Neural progenitor cell (in vitro differentiated cells): ENCODE measurements around the gene NUAK2. TPM values are rescaled to one million over a fixed set of nuclear protein-coding genes. Genes with fewer than 3 reads are reported as not detected.

Source experiments
- DNase-seq: peaks from one replicate; pipeline ENCODE4 v3.0.0-alpha.2; 2016; ENCODE audit warnings: low spot score
- H2AFZ ChIP-seq: fragments of 200-600 bp; sonication (generic); replicated peaks from 2 replicates; pipeline ENCODE4 v1.6.1; 2016; ENCODE audit warnings: antibody characterized with exemption
- H3F3A ChIP-seq: fragments of 200-600 bp; sonication (generic); 2 replicates; pipeline ENCODE4 v1.6.1; 2016; ENCODE audit warnings: antibody characterized with exemption, low read depth
- H3K27ac ChIP-seq: fragments of 200-600 bp; sonication (generic); 2 replicates; pipeline ENCODE4 v1.5.1; 2016; ENCODE audit warnings: mild to moderate bottlenecking
- H3K27me3 ChIP-seq: fragments of 200-600 bp; sonication (generic); 2 replicates; pipeline ENCODE4 v1.6.1; 2016; ENCODE audit warnings: mild to moderate bottlenecking, moderate library complexity
- H3K36me3 ChIP-seq: fragments of 200-600 bp; sonication (generic); 2 replicates; pipeline ENCODE4 v1.5.1; 2016
- H3K4me1 ChIP-seq: fragments of 200-600 bp; sonication (generic); 2 replicates; pipeline ENCODE4 v1.6.1; 2016; ENCODE audit warnings: mixed run types
- H3K4me2 ChIP-seq: fragments of 200-600 bp; sonication (generic); 2 replicates; pipeline ENCODE4 v1.6.1; 2016
- H3K4me3 ChIP-seq: fragments of 200-600 bp; sonication (generic); 2 replicates; pipeline ENCODE4 v1.5.1; 2016
- H3K79me2 ChIP-seq: fragments of 200-600 bp; sonication (generic); 2 replicates; pipeline ENCODE4 v1.6.1; 2016; ENCODE audit warnings: low read depth
- H3K9ac ChIP-seq: fragments of 200-600 bp; sonication (generic); 2 replicates; pipeline ENCODE4 v1.6.1; 2016
- H3K9me3 ChIP-seq: fragments of 200-600 bp; sonication (generic); 2 replicates; pipeline ENCODE4 v1.5.1; 2016; ENCODE audit warnings: low read depth
- H4K20me1 ChIP-seq: fragments of 200-600 bp; sonication (generic); 2 replicates; pipeline ENCODE4 v1.6.1; 2016; ENCODE audit warnings: low read depth
- H3K27ac Mint-ChIP-seq: 3 replicates; pipeline ENCODE4 v1.8.0; 2021; ENCODE audit warnings: mixed read lengths
- H3K27me3 Mint-ChIP-seq: 2 replicates; pipeline ENCODE4 v1.8.0; 2022; ENCODE audit warnings: low read depth, mild to moderate bottlenecking, inconsistent platforms, moderate library complexity, mixed read lengths; ENCODE audit not compliant: insufficient read depth
- H3K36me3 Mint-ChIP-seq: 3 replicates; pipeline ENCODE4 v1.8.0; 2021; ENCODE audit warnings: mixed read lengths
- H3K4me1 Mint-ChIP-seq: 3 replicates; pipeline ENCODE4 v1.8.0; 2021; ENCODE audit warnings: mixed read lengths
- H3K4me3 Mint-ChIP-seq: 3 replicates; pipeline ENCODE4 v1.8.0; 2021; ENCODE audit warnings: mild to moderate bottlenecking, moderate library complexity, mixed read lengths
- H3K9me3 Mint-ChIP-seq: 3 replicates; pipeline ENCODE4 v1.8.0; 2020; ENCODE audit warnings: mixed read lengths
- EZH2 ChIP-seq: fragments of 200-600 bp; sonication (generic); IDR thresholded peaks from 2 replicates; pipeline ENCODE4 v1.6.1; 2017; ENCODE audit warnings: antibody characterized with exemption, mild to moderate bottlenecking, moderate library complexity
- EZH2phosphoT487 ChIP-seq: fragments of 200-600 bp; sonication (generic); IDR thresholded peaks from 2 replicates; pipeline ENCODE4 v1.6.1; 2017; ENCODE audit warnings: antibody characterized with exemption
- total RNA-seq: library from RNA; depleted of rRNA; stranded (reverse); fragments of >200 nt; gene quantifications from 2 replicates; pipeline ENCODE4 v1.2.3, GENCODE V29; 2015; ENCODE audit warnings: low replicate concordance
- TF ChIP-seq, protein P1 (sequence below): fragments of 200-600 bp; sonication (generic); IDR thresholded peaks from 2 replicates; pipeline ENCODE4 v1.5.1; 2017; ENCODE audit warnings: antibody characterized with exemption, mild to moderate bottlenecking

Gene NUAK2
- total RNA-seq, 1 donor from 2014 or later = 29.4 TPM

DNA sequence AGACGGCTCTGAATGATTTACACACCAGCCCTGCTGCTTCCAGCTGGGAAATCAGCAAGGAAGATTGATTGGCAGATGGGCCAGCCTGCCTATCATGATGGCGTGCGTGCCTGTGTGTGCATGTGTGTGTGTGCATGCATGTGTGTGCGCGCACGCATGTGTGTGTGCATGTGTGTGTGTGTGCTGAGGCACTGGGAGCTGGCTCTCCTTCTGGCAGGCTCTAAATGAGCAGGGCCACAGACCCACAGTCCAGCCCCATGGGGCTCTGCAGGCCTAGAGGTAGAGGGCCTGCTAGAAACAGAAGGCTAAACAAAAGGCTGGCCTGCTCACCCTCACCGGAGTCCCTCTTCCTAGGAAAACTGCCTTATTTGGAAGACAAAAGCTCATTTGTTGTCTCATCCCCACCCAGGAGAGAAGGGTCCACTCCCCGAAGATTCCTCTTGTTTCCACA is 29.2 kb upstream of the NUAK2 start:
- peak overlapping the region; percentile 75 for H3K27ac ChIP-seq

GRCh38 chr1:205350124-205350523 is 28.6 kb upstream of the NUAK2 start:
- H3K9me3 Mint-ChIP-seq = no peaks in the 10 kb centered on the region
- H3K27me3 ChIP-seq = peaks cover 19% of the 10 kb centered on the region
- no peaks in the 10 kb centered on the region for H3K36me3 ChIP-seq
- TF ChIP-seq EZH2phosphoT487 = no peak
- no peak for TF ChIP-seq EZH2
- H3K4me3 Mint-ChIP-seq = peak overlapping the region; percentile 50
- no peaks in the 10 kb centered on the region for H3K36me3 Mint-ChIP-seq
- no peak overlapping the region for H3K9ac ChIP-seq
- no peak overlapping the region for H2AFZ ChIP-seq
- peaks cover 3% of the 10 kb centered on the region for H4K20me1 ChIP-seq
- peaks cover 9% of the 10 kb centered on the region for H3K27me3 Mint-ChIP-seq
- no peak overlapping the region for H3K4me3 ChIP-seq
- peaks cover 73% of the 10 kb centered on the region for H3F3A ChIP-seq
- H3K27ac ChIP-seq = peak overlapping the region; percentile 75
- peak overlapping the region; percentile 85 for H3K27ac Mint-ChIP-seq
- no peaks in the 10 kb centered on the region for H3K79me2 ChIP-seq
- no peaks in the 10 kb centered on the region for H3K9me3 ChIP-seq
- H3K4me2 ChIP-seq = peak overlapping the region; percentile 66
- peaks cover 68% of the 10 kb centered on the region for H3K4me1 ChIP-seq
- DNase-seq = no peak
- peaks cover 77% of the 10 kb centered on the region for H3K4me1 Mint-ChIP-seq

More for the DNA sequence above, 29.2 kb upstream of the NUAK2 start:
- Mint-ChIP-seq H3K27me3 (peaks cover 9% of the 10 kb centered on the region), H3K9me3 (no peaks in the 10 kb centered on the region), H3K4me1 (peaks cover 82% of the 10 kb centered on the region), H3K4me3 (peak overlapping the region; percentile 50), H3K36me3 (no peaks in the 10 kb centered on the region), H3K27ac (peak overlapping the region; percentile 85)
- H3K79me2 ChIP-seq = no peaks in the 10 kb centered on the region
- H4K20me1 ChIP-seq = peaks cover 3% of the 10 kb centered on the region
- peaks cover 13% of the 10 kb centered on the region for H3K27me3 ChIP-seq
- no peak overlapping the region for H2AFZ ChIP-seq
- H3K9me3 ChIP-seq = no peaks in the 10 kb centered on the region
- peaks cover 74% of the 10 kb centered on the region for H3K4me1 ChIP-seq
- peak overlapping the region; percentile 66 for H3K4me2 ChIP-seq
- peaks cover 75% of the 10 kb centered on the region for H3F3A ChIP-seq
- no peaks in the 10 kb centered on the region for H3K36me3 ChIP-seq
- H3K4me3 ChIP-seq = no peak overlapping the region
- TF ChIP-seq, protein P1, sequence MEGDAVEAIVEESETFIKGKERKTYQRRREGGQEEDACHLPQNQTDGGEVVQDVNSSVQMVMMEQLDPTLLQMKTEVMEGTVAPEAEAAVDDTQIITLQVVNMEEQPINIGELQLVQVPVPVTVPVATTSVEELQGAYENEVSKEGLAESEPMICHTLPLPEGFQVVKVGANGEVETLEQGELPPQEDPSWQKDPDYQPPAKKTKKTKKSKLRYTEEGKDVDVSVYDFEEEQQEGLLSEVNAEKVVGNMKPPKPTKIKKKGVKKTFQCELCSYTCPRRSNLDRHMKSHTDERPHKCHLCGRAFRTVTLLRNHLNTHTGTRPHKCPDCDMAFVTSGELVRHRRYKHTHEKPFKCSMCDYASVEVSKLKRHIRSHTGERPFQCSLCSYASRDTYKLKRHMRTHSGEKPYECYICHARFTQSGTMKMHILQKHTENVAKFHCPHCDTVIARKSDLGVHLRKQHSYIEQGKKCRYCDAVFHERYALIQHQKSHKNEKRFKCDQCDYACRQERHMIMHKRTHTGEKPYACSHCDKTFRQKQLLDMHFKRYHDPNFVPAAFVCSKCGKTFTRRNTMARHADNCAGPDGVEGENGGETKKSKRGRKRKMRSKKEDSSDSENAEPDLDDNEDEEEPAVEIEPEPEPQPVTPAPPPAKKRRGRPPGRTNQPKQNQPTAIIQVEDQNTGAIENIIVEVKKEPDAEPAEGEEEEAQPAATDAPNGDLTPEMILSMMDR = no peak
- TF ChIP-seq EZH2phosphoT487 (no peak), EZH2 (no peak)
- DNase-seq = peak; percentile 66
- H3K9ac ChIP-seq = no peak overlapping the region

DNA sequence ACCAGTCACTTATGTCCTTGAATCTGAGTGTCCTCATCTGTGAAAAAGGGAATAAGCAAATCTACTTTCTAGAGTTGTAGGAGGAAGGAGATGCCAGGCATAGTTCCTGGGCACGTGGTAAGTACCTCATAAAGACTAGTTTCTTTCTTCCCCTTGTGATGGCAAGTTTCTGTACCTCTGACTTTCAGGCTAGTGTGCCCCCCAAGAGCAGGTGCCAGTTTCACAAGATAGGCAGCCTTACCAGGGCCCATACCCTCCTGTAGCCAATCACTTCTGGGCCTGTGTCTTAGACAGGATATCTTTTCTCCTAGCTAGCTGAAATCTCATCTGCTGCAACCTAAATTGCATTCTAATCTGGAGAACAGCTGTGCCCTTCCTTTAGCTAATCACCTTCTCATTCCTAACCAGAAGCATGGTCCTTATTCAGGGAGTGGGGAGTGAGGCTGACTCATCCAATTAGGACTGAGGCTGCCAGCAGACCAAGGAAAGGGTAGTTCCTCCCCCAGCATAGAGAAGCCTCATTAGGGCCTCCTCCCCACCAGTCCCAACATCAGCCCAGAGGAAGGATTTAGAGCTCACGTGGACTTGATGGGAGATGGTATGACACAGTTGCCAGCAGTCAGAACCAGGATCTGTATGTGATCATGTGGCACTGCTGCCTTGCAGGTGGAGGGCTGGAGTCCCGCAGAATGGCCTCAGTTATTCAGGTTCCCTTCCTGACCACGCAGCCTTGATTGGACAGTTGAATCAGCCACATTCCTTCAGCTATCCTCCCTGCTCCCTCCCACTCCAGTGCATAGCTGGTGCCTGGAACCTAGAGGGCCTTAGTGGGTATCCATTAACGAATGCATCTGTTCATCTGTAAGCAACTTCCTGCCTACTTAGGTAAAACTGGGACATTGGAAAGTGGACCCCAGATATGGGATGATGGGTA is 27.3 kb upstream of the NUAK2 start:
- H3F3A ChIP-seq = peaks cover 66% of the 10 kb centered on the region
- H3K4me3 ChIP-seq = no peak overlapping the region
- TF ChIP-seq EZH2 = no peak
- no peak for TF ChIP-seq EZH2phosphoT487
- TF ChIP-seq, protein P1 = no peak
- H3K36me3 Mint-ChIP-seq = no peaks in the 10 kb centered on the region
- peaks cover 8% of the 10 kb centered on the region for H4K20me1 ChIP-seq
- peaks cover 73% of the 10 kb centered on the region for H3K4me1 Mint-ChIP-seq
- H3K4me1 ChIP-seq = peaks cover 60% of the 10 kb centered on the region
- no peak overlapping the region for H3K27ac ChIP-seq
- no peaks in the 10 kb centered on the region for H3K79me2 ChIP-seq
- H3K9ac ChIP-seq = no peak overlapping the region
- H3K36me3 ChIP-seq = no peaks in the 10 kb centered on the region
- no peaks in the 10 kb centered on the region for H3K9me3 ChIP-seq
- no peak for DNase-seq
- H2AFZ ChIP-seq = no peak overlapping the region
- no peak overlapping the region for H3K4me2 ChIP-seq
- H3K27ac Mint-ChIP-seq = peak overlapping the region; percentile 90
- peaks cover 32% of the 10 kb centered on the region for H3K27me3 ChIP-seq
- H3K4me3 Mint-ChIP-seq = no peak overlapping the region
- H3K27me3 Mint-ChIP-seq = peaks cover 12% of the 10 kb centered on the region
- no peaks in the 10 kb centered on the region for H3K9me3 Mint-ChIP-seq
